H9 (cell line): ENCODE data around the gene TMEM119. TPM values are rescaled to one million over a fixed set of nuclear protein-coding genes. Genes with fewer than 3 reads are reported as not detected.

Experiments
- DNase-seq: peaks from one replicate; pipeline ENCODE4 v3.0.0-alpha.2; 2017
- H2AFZ ChIP-seq: one replicate; pipeline ENCODE4 v1.6.1; 2013; ENCODE audit warnings: mild to moderate bottlenecking, low read length, control low read depth, moderate library complexity
- H2AK5ac ChIP-seq: 2 replicates; pipeline ENCODE4 v1.6.1; 2013; ENCODE audit warnings: low read length, control low read depth, mixed read lengths; ENCODE audit not compliant: insufficient read length
- H2BK120ac ChIP-seq: one replicate; pipeline ENCODE4 v1.6.1; 2013; ENCODE audit warnings: low read depth, mild to moderate bottlenecking, low read length, control low read depth, inconsistent platforms; ENCODE audit not compliant: poor library complexity, severe bottlenecking
- H2BK12ac ChIP-seq: 2 replicates; pipeline ENCODE4 v1.6.1; 2013; ENCODE audit warnings: low read length, control low read depth, mixed read lengths, low read depth; ENCODE audit not compliant: insufficient read length
- H2BK15ac ChIP-seq: 2 replicates; pipeline ENCODE4 v1.6.1; 2013; ENCODE audit warnings: low read depth, low read length, control low read depth
- H2BK20ac ChIP-seq: one replicate; pipeline ENCODE4 v1.6.1; 2013; ENCODE audit warnings: low read depth, mild to moderate bottlenecking, low read length, control low read depth, inconsistent platforms; ENCODE audit not compliant: poor library complexity, severe bottlenecking
- H2BK5ac ChIP-seq: 2 replicates; pipeline ENCODE4 v1.6.1; 2013; ENCODE audit warnings: low read length, control low read depth, mixed read lengths; ENCODE audit not compliant: insufficient read length
- H3K14ac ChIP-seq: 2 replicates; pipeline ENCODE4 v1.6.1; 2013; ENCODE audit warnings: low read length, control low read depth; ENCODE audit not compliant: insufficient read depth
- H3K18ac ChIP-seq: 2 replicates; pipeline ENCODE4 v1.6.1; 2013; ENCODE audit warnings: low read depth, mild to moderate bottlenecking, mixed read lengths, low read length, control low read depth; ENCODE audit not compliant: insufficient read length
- H3K23ac ChIP-seq: 2 replicates; pipeline ENCODE4 v1.6.1; 2013; ENCODE audit warnings: low read length, control low read depth, mixed read lengths, low read depth; ENCODE audit not compliant: insufficient read length
- H3K23me2 ChIP-seq: 2 replicates; pipeline ENCODE4 v1.6.1; 2013; ENCODE audit warnings: low read depth, mild to moderate bottlenecking, mixed read lengths, low read length, control low read depth; ENCODE audit not compliant: insufficient read length, poor library complexity, severe bottlenecking
- H3K27ac ChIP-seq: 2 replicates; pipeline ENCODE4 v1.5.1; 2013; ENCODE audit warnings: low read length, control low read depth, mixed read lengths, low read depth; ENCODE audit not compliant: insufficient read length
- H3K27me3 ChIP-seq: 2 replicates; pipeline ENCODE4 v1.6.1; 2013; ENCODE audit warnings: low read length, control low read depth, inconsistent platforms; ENCODE audit not compliant: insufficient read depth
- H3K4ac ChIP-seq: 2 replicates; pipeline ENCODE4 v1.6.1; 2013; ENCODE audit warnings: low read depth, mild to moderate bottlenecking, control low read depth, inconsistent platforms, low read length, moderate library complexity
- H3K4me1 ChIP-seq: 2 replicates; pipeline ENCODE4 v1.6.1; 2013; ENCODE audit warnings: low read length, control low read depth, inconsistent platforms; ENCODE audit not compliant: insufficient read depth
- H3K4me2 ChIP-seq: 2 replicates; pipeline ENCODE4 v1.6.1; 2013; ENCODE audit warnings: low read length, control low read depth, mixed read lengths; ENCODE audit not compliant: insufficient read length, insufficient read depth
- H3K56ac ChIP-seq: 2 replicates; pipeline ENCODE4 v1.6.1; 2013; ENCODE audit warnings: low read depth, mild to moderate bottlenecking, mixed read lengths, low read length, control low read depth; ENCODE audit not compliant: insufficient read length
- H3K79me1 ChIP-seq: 2 replicates; pipeline ENCODE4 v1.6.1; 2013; ENCODE audit warnings: low read depth, mild to moderate bottlenecking, moderate library complexity, low read length, control low read depth, inconsistent platforms; ENCODE audit not compliant: insufficient read depth, poor library complexity, severe bottlenecking
- H3K79me2 ChIP-seq: 2 replicates; pipeline ENCODE4 v1.6.1; 2013; ENCODE audit warnings: low read length, control low read depth, inconsistent platforms; ENCODE audit not compliant: insufficient read depth
- H3K9ac ChIP-seq: 2 replicates; pipeline ENCODE4 v1.6.1; 2013; ENCODE audit warnings: low read length, control low read depth, mixed read lengths; ENCODE audit not compliant: insufficient read length; ENCODE audit errors: extremely low read depth
- H3K9me3 ChIP-seq: one replicate; pipeline ENCODE4 v1.6.1; 2013; ENCODE audit warnings: low read depth, low read length, inconsistent platforms; ENCODE audit not compliant: control insufficient read depth
- H3T11ph ChIP-seq: one replicate; pipeline ENCODE4 v1.6.1; 2013; ENCODE audit warnings: mild to moderate bottlenecking, low read length, control low read depth, inconsistent platforms
- H4K20me1 ChIP-seq: one replicate; pipeline ENCODE4 v1.6.1; 2013; ENCODE audit not compliant: control insufficient read depth, insufficient read length, insufficient read depth
- H4K5ac ChIP-seq: 2 replicates; pipeline ENCODE4 v1.6.1; 2013; ENCODE audit warnings: low read depth, mild to moderate bottlenecking, mixed read lengths, low read length, control low read depth; ENCODE audit not compliant: insufficient read length
- H4K8ac ChIP-seq: replicated peaks from 2 replicates; pipeline ENCODE4 v1.6.1; 2013; ENCODE audit warnings: low read length, control low read depth, mixed read lengths, low read depth; ENCODE audit not compliant: insufficient read length
- H4K91ac ChIP-seq: 2 replicates; pipeline ENCODE4 v1.6.1; 2013; ENCODE audit warnings: low read depth, mild to moderate bottlenecking, moderate library complexity, mixed read lengths, low read length, control low read depth; ENCODE audit not compliant: insufficient read length
- H3K27ac Mint-ChIP-seq, 3 experiments: 2 replicates in 2 of 3; 3 replicates in 1 of 3; pipeline ENCODE4 v1.8.0; 2020 to 2021; ENCODE audit warnings: mixed read lengths in 3 of 3, mild to moderate bottlenecking in 1 of 3, moderate library complexity in 1 of 3
- H3K27me3 Mint-ChIP-seq: 2 replicates; pipeline ENCODE4 v1.8.0; 2021; ENCODE audit warnings: low read depth, mild to moderate bottlenecking, moderate library complexity, mixed read lengths
- H3K36me3 Mint-ChIP-seq, 3 experiments: 2 replicates in 2 of 3; 3 replicates in 1 of 3; pipeline ENCODE4 v1.8.0; 2020 to 2021; ENCODE audit warnings: low read depth in 3 of 3, mixed read lengths in 3 of 3; ENCODE audit not compliant: insufficient read depth in 1 of 3
- H3K4me1 Mint-ChIP-seq, 2 experiments: 2 replicates each; pipeline ENCODE4 v1.8.0; 2020; ENCODE audit warnings: mixed read lengths in 2 of 2
- H3K4me3 Mint-ChIP-seq, 2 experiments: 2 replicates in 1 of 2; 3 replicates in 1 of 2; pipeline ENCODE4 v1.8.0; 2020 to 2021; ENCODE audit warnings: mild to moderate bottlenecking in 2 of 2, mixed read lengths in 2 of 2, moderate library complexity in 1 of 2
- H3K9me3 Mint-ChIP-seq, 2 experiments: 2 replicates in 1 of 2; 3 replicates in 1 of 2; pipeline ENCODE4 v1.8.0; 2020; ENCODE audit warnings: mild to moderate bottlenecking in 2 of 2, mixed read lengths in 2 of 2, moderate library complexity in 1 of 2
- WGBS: extraction: QIAGEN DNeasy Blood & Tissue Kit; methylation state at CpG from one replicate; pipeline ENCODE4 v1.1.7; 2013; ENCODE audit warnings: missing lambda C conversion rate, low lambda C conversion rate, mixed read lengths; ENCODE audit not compliant: insufficient read length; ENCODE audit errors: extremely low coverage; 5-methylcytosine and 5-hydroxymethylcytosine counted together
- total RNA-seq: library from RNA; stranded (reverse); gene quantifications from 2 replicates; pipeline ENCODE4 v1.2.1, GENCODE V29; 2021
- TF ChIP-seq, protein P1 (sequence below): fragments of 200-600 bp; sonication (generic); conservative IDR thresholded peaks from 3 replicates; pipeline ENCODE4 v1.8.0; 2021; ENCODE audit warnings: antibody characterized with exemption, mild to moderate bottlenecking

The TMEM119 gene
- total RNA-seq, 1 experiment from 2014 or later, result not detected

DNA sequence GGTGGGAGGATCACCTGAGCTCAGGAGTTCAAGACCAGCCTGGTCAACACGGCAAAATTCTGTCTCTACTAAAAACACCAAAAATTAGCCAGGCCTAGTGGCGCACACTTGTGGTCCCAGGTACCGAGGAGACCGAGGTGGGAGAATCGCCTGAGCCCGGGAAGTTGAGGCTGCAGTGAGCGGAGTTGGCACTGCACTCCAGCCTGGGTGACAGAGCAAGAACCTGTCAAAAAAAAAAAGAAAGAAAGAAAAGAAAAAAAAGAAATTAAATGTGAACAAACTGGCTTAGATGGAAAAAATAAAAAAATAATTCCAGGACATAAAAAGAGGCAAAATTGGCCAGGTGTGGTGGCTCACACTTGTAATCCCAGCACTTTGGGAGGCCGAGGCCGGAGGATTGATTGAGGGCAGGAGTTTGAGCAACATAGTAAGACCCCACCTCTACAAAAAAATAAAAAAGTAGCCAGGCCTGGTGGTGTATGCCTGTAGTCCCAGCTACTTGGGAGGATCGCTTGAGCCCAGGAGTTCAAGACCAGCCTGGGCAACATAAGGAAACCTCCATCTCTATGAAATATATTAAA, 3.5 kb downstream of the TMEM119 start:
- Histone ChIP-seq H3K23ac (no peak overlapping the region), H3K18ac (no peak overlapping the region), H4K91ac (no peak overlapping the region), H2BK12ac (no peak overlapping the region), H4K20me1 (no peaks in the 10 kb centered on the region), H2BK20ac (no peak overlapping the region), H3K9me3 (no peaks in the 10 kb centered on the region), H3K14ac (no peak overlapping the region), H3K79me1 (no peaks in the 10 kb centered on the region), H3T11ph (no peak overlapping the region), H2AK5ac (no peak overlapping the region), H2BK120ac (no peak overlapping the region), H2BK15ac (no peak overlapping the region), H3K27ac (no peak overlapping the region), H3K27me3 (no peaks in the 10 kb centered on the region), H2BK5ac (no peak overlapping the region), H4K8ac (no peak overlapping the region), H4K5ac (no peak overlapping the region), H3K9ac (no peak overlapping the region), H3K23me2 (no peaks in the 10 kb centered on the region), H3K4me1 (no peaks in the 10 kb centered on the region), H3K4me2 (no peak overlapping the region), H3K4ac (no peak overlapping the region), H3K79me2 (no peaks in the 10 kb centered on the region), H2AFZ (no peak overlapping the region), H3K56ac (no peak overlapping the region)
- Mint-ChIP-seq H3K4me1 (peaks cover 8 to 20% of the 10 kb centered on the region in 2 experiments; a peak in 3 of 4 replicates), H3K36me3 (no peaks in the 10 kb centered on the region), H3K4me3 (no peak overlapping the region), H3K27me3 (peaks cover 2% of the 10 kb centered on the region; the same call in 1 of the 2 replicates), H3K9me3 (no peaks in the 10 kb centered on the region), H3K27ac (no peak overlapping the region)
- no peak for DNase-seq
- TF ChIP-seq, protein P1, sequence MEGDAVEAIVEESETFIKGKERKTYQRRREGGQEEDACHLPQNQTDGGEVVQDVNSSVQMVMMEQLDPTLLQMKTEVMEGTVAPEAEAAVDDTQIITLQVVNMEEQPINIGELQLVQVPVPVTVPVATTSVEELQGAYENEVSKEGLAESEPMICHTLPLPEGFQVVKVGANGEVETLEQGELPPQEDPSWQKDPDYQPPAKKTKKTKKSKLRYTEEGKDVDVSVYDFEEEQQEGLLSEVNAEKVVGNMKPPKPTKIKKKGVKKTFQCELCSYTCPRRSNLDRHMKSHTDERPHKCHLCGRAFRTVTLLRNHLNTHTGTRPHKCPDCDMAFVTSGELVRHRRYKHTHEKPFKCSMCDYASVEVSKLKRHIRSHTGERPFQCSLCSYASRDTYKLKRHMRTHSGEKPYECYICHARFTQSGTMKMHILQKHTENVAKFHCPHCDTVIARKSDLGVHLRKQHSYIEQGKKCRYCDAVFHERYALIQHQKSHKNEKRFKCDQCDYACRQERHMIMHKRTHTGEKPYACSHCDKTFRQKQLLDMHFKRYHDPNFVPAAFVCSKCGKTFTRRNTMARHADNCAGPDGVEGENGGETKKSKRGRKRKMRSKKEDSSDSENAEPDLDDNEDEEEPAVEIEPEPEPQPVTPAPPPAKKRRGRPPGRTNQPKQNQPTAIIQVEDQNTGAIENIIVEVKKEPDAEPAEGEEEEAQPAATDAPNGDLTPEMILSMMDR, result no peak
- no CpG with 5 or more reads among the region's 10 CpGs for WGBS
